Measurements from ENCODE around the gene PPARGC1A. TPM values are rescaled to one million over a fixed set of nuclear protein-coding genes. Genes with fewer than 3 reads are reported as not detected.

The PPARGC1A gene
- total and polyA plus RNA-seq, 9 donors: 6.8 to 10.9 (median 7.6) TPM

GRCh38 chr4:23873717-23874535 lies 15.9 kb downstream of the PPARGC1A start:
- WGBS (ENCODE audit: insufficient coverage): 46% methylated on average over 3 of the region's 7 CpGs
- Histone ChIP-seq H3K27ac (ENCODE audit: low read length) (no peak overlapping the region), H3K36me3 (ENCODE audit: control insufficient read depth, insufficient read depth, low read length) (no peaks in the 10 kb centered on the region), H3K27me3 (ENCODE audit: control insufficient read depth, insufficient read depth, low read length) (no peaks in the 10 kb centered on the region), H3K4me1 (ENCODE audit: control insufficient read depth, insufficient read depth, low read length) (peaks cover 14% of the 10 kb centered on the region), H3K9me3 (replicated peaks; ENCODE audit: control insufficient read depth, low read depth, low read length) (no peaks in the 10 kb centered on the region), H3K4me3 (ENCODE audit: low read length) (no peak overlapping the region)
- peak; percentile 37 for DNase-seq

- H3K36me3 ChIP-seq (ENCODE audit: control insufficient read depth, insufficient read depth, low read length): no peaks in the 10 kb centered on the region
- H3K4me1 ChIP-seq (ENCODE audit: control insufficient read depth, insufficient read depth, low read length): peaks cover 14% of the 10 kb centered on the region
- 71% methylated on average over 1 of the region's 2 CpGs for WGBS (ENCODE audit: insufficient coverage)
- H3K4me3 ChIP-seq (ENCODE audit: low read length): no peak overlapping the region
- peak; percentile 46 for DNase-seq
- H3K27ac ChIP-seq (ENCODE audit: low read length): no peak overlapping the region
- no peaks in the 10 kb centered on the region for H3K27me3 ChIP-seq (ENCODE audit: control insufficient read depth, insufficient read depth, low read length)
- no peaks in the 10 kb centered on the region for H3K9me3 ChIP-seq (replicated peaks; ENCODE audit: control insufficient read depth, low read depth, low read length)
Observed at GRCh38 chr4:23871426-23871825, 18.4 kb downstream of the PPARGC1A start.

GRCh38 chr4:23866450-23867075 lies 23.3 kb downstream of the PPARGC1A start:
- Histone ChIP-seq H3K27ac (ENCODE audit: low read length) (no peak overlapping the region), H3K27me3 (ENCODE audit: control insufficient read depth, insufficient read depth, low read length) (no peaks in the 10 kb centered on the region), H3K36me3 (ENCODE audit: control insufficient read depth, insufficient read depth, low read length) (no peaks in the 10 kb centered on the region), H3K4me1 (ENCODE audit: control insufficient read depth, insufficient read depth, low read length) (peaks cover 8% of the 10 kb centered on the region), H3K4me3 (ENCODE audit: low read length) (no peak overlapping the region), H3K9me3 (replicated peaks; ENCODE audit: control insufficient read depth, low read depth, low read length) (no peaks in the 10 kb centered on the region)
- DNase-seq: no peak
- no CpG with 5 or more reads among the region's 11 CpGs for WGBS (ENCODE audit: insufficient coverage)

GRCh38 chr4:23861897-23862296 lies 27.9 kb downstream of the PPARGC1A start:
- Histone ChIP-seq H3K4me1 (ENCODE audit: control insufficient read depth, insufficient read depth, low read length) (no peaks in the 10 kb centered on the region), H3K36me3 (ENCODE audit: control insufficient read depth, insufficient read depth, low read length) (no peaks in the 10 kb centered on the region), H3K27me3 (ENCODE audit: control insufficient read depth, insufficient read depth, low read length) (no peaks in the 10 kb centered on the region), H3K27ac (ENCODE audit: low read length) (no peak overlapping the region), H3K9me3 (replicated peaks; ENCODE audit: control insufficient read depth, low read depth, low read length) (no peaks in the 10 kb centered on the region), H3K4me3 (ENCODE audit: low read length) (no peak overlapping the region)
- no peak for DNase-seq
- WGBS (ENCODE audit: insufficient coverage): no CpG with 5 or more reads among the region's 1 CpG

- Histone ChIP-seq H3K27me3 (ENCODE audit: control insufficient read depth, insufficient read depth, low read length) (no peaks in the 10 kb centered on the region), H3K27ac (ENCODE audit: low read length) (no peak overlapping the region), H3K4me1 (ENCODE audit: control insufficient read depth, insufficient read depth, low read length) (no peaks in the 10 kb centered on the region), H3K36me3 (ENCODE audit: control insufficient read depth, insufficient read depth, low read length) (no peaks in the 10 kb centered on the region), H3K9me3 (replicated peaks; ENCODE audit: control insufficient read depth, low read depth, low read length) (no peaks in the 10 kb centered on the region), H3K4me3 (ENCODE audit: low read length) (no peak overlapping the region)
- WGBS (ENCODE audit: insufficient coverage): no CpG with 5 or more reads among the region's 3 CpGs
- no peak for DNase-seq
Observed at GRCh38 chr4:23860919-23861318, 28.9 kb downstream of the PPARGC1A start.

GRCh38 chr4:23857367-23857959 lies 32.4 kb downstream of the PPARGC1A start:
- DNase-seq: peak; percentile 47
- Histone ChIP-seq H3K36me3 (ENCODE audit: control insufficient read depth, insufficient read depth, low read length) (no peaks in the 10 kb centered on the region), H3K4me3 (ENCODE audit: low read length) (no peak overlapping the region), H3K9me3 (replicated peaks; ENCODE audit: control insufficient read depth, low read depth, low read length) (no peaks in the 10 kb centered on the region), H3K4me1 (ENCODE audit: control insufficient read depth, insufficient read depth, low read length) (peaks cover 2% of the 10 kb centered on the region), H3K27ac (ENCODE audit: low read length) (no peak overlapping the region), H3K27me3 (ENCODE audit: control insufficient read depth, insufficient read depth, low read length) (no peaks in the 10 kb centered on the region)
- 63% methylated on average over 2 of the region's 4 CpGs for WGBS (ENCODE audit: insufficient coverage)

GRCh38 chr4:23856630-23857029 lies 33.2 kb downstream of the PPARGC1A start:
- Histone ChIP-seq H3K27me3 (ENCODE audit: control insufficient read depth, insufficient read depth, low read length) (no peaks in the 10 kb centered on the region), H3K27ac (ENCODE audit: low read length) (no peak overlapping the region), H3K36me3 (ENCODE audit: control insufficient read depth, insufficient read depth, low read length) (no peaks in the 10 kb centered on the region), H3K4me1 (ENCODE audit: control insufficient read depth, insufficient read depth, low read length) (peaks cover 2% of the 10 kb centered on the region), H3K4me3 (ENCODE audit: low read length) (no peak overlapping the region), H3K9me3 (replicated peaks; ENCODE audit: control insufficient read depth, low read depth, low read length) (no peaks in the 10 kb centered on the region)
- 62% methylated on average over 2 of the region's 3 CpGs for WGBS (ENCODE audit: insufficient coverage)
- DNase-seq: no peak

- H3K27ac ChIP-seq (ENCODE audit: low read length): no peak overlapping the region
- no peaks in the 10 kb centered on the region for H3K36me3 ChIP-seq (ENCODE audit: control insufficient read depth, insufficient read depth, low read length)
- 92% methylated on average over 2 of the region's 5 CpGs for WGBS (ENCODE audit: insufficient coverage)
- no peaks in the 10 kb centered on the region for H3K27me3 ChIP-seq (ENCODE audit: control insufficient read depth, insufficient read depth, low read length)
- H3K4me1 ChIP-seq (ENCODE audit: control insufficient read depth, insufficient read depth, low read length): peaks cover 2% of the 10 kb centered on the region
- no peak overlapping the region for H3K4me3 ChIP-seq (ENCODE audit: low read length)
- no peaks in the 10 kb centered on the region for H3K9me3 ChIP-seq (replicated peaks; ENCODE audit: control insufficient read depth, low read depth, low read length)
- no peak for DNase-seq
Observed at GRCh38 chr4:23855912-23856605, 33.8 kb downstream of the PPARGC1A start.

GRCh38 chr4:23853986-23854660 lies 35.7 kb downstream of the PPARGC1A start:
- peaks cover 2% of the 10 kb centered on the region for H3K4me1 ChIP-seq (ENCODE audit: control insufficient read depth, insufficient read depth, low read length)
- no peaks in the 10 kb centered on the region for H3K27me3 ChIP-seq (ENCODE audit: control insufficient read depth, insufficient read depth, low read length)
- no peaks in the 10 kb centered on the region for H3K36me3 ChIP-seq (ENCODE audit: control insufficient read depth, insufficient read depth, low read length)
- no peak overlapping the region for H3K27ac ChIP-seq (ENCODE audit: low read length)
- no peak overlapping the region for H3K4me3 ChIP-seq (ENCODE audit: low read length)
- WGBS (ENCODE audit: insufficient coverage): 89% methylated on average over 1 of the region's 4 CpGs
- H3K9me3 ChIP-seq (replicated peaks; ENCODE audit: control insufficient read depth, low read depth, low read length): no peaks in the 10 kb centered on the region
- DNase-seq: peak; percentile 68
